ENCODE data around the gene PTPRN2.

DNA sequence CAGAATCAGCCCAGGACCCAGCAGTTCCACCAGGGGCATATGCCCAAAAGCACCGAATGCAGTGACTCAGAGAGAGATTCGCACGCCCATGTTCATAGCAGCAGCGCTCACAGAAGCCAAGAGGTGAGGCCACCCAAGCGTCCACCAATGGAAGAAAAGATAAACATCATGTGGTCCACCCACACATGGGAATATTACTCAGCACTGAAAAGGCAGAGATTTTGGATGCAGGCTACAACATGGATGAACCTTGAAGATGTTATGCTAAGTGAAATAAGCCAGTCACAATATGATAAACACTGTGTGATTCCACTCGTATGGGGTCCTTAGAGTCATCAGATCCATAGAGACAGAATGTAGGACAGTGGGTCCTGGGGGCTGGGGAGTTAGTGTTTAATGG is 823.4 kb downstream of the PTPRN2 start:
- TF ChIP-seq, protein P1, sequence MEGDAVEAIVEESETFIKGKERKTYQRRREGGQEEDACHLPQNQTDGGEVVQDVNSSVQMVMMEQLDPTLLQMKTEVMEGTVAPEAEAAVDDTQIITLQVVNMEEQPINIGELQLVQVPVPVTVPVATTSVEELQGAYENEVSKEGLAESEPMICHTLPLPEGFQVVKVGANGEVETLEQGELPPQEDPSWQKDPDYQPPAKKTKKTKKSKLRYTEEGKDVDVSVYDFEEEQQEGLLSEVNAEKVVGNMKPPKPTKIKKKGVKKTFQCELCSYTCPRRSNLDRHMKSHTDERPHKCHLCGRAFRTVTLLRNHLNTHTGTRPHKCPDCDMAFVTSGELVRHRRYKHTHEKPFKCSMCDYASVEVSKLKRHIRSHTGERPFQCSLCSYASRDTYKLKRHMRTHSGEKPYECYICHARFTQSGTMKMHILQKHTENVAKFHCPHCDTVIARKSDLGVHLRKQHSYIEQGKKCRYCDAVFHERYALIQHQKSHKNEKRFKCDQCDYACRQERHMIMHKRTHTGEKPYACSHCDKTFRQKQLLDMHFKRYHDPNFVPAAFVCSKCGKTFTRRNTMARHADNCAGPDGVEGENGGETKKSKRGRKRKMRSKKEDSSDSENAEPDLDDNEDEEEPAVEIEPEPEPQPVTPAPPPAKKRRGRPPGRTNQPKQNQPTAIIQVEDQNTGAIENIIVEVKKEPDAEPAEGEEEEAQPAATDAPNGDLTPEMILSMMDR (IDR thresholded peaks at IDR 0.05): no peak
- no peak for TF ChIP-seq ZFX (IDR thresholded peaks at IDR 0.05; ENCODE audit: borderline replicate concordance)
